Activated CD4-positive, alpha-beta T cell treated with anti-CD3 and anti-CD28 coated beads for 36 hours (primary cell): ENCODE results near the gene ADGRV1. TPM values are rescaled to one million over a fixed set of nuclear protein-coding genes. Genes with fewer than 3 reads are reported as not detected.
A peak's percentile ranks its signal among the peaks of the same experiment; 100 is the strongest.
"Not testable (repeated sequence)": the region's sequence is repeated elsewhere in the genome, so short reads cannot be mapped to it uniquely, and the experiment has no call there.

Source experiments
- ATAC-seq: fragments of 200-7000 bp; cut with Tn5 transposase; one replicate; pipeline ENCODE4 v1.10.0; 2021; ENCODE audit warnings: mild to moderate bottlenecking, moderate library complexity
- CTCF ChIA-PET: fragments of 350-600 bp; sonication (Branson Sonifier 250); formaldehyde crosslinking; loops from one replicate; lab custom pipeline; 2021; ENCODE audit warnings: antibody characterized with exemption; lab: Charles Lee
- POLR2A ChIA-PET: fragments of 350-600 bp; sonication (Branson Sonifier 250); formaldehyde crosslinking; loops from one replicate; lab custom pipeline; 2021; ENCODE audit warnings: antibody characterized with exemption, inconsistent platforms; lab: Charles Lee
- DNase-seq: peaks from one replicate; pipeline ENCODE4 v3.0.0-alpha.2; 2020
- H3K27ac Mint-ChIP-seq: one replicate; pipeline ENCODE4 v1.8.0; 2021; ENCODE audit warnings: mixed read lengths
- H3K27me3 Mint-ChIP-seq: one replicate; pipeline ENCODE4 v1.8.0; 2021; ENCODE audit warnings: mixed read lengths
- H3K36me3 Mint-ChIP-seq: one replicate; pipeline ENCODE4 v1.8.0; 2021; ENCODE audit warnings: low read depth, mixed read lengths
- H3K4me1 Mint-ChIP-seq: one replicate; pipeline ENCODE4 v1.8.0; 2021; ENCODE audit warnings: mixed read lengths
- H3K4me3 Mint-ChIP-seq: one replicate; pipeline ENCODE4 v1.8.0; 2021; ENCODE audit warnings: mild to moderate bottlenecking, moderate library complexity, mixed read lengths
- H3K9me3 Mint-ChIP-seq: one replicate; pipeline ENCODE4 v1.8.0; 2021; ENCODE audit warnings: low read depth, mixed read lengths
- intact Hi-C, 2 experiments: fragments of 100-400 bp; cut with DNase I in 1 of 2; cut with micrococcal nuclease in 1 of 2; formaldehyde crosslinking; loops; one replicate each; pipeline versions ENCODE4 v1.14.2 to v1.15.1; 2022 to 2024; cut with DNase I, micrococcal nuclease
- total RNA-seq, 2 experiments: library from RNA; stranded (reverse); gene quantifications; one replicate each; pipeline ENCODE4 v1.2.3, GENCODE V29; 2021

The ADGRV1 gene
- total RNA-seq, 2 experiments from 2014 or later, result 0.02 to 0.12 TPM

GRCh38 chr5:90916947-90917800 lies 358.6 kb downstream of the ADGRV1 start:
- DNase-seq, result no peak
- Mint-ChIP-seq H3K27ac (no peak overlapping the region), H3K4me1 (no peaks in the 10 kb centered on the region), H3K9me3 (no peaks in the 10 kb centered on the region), H3K4me3 (no peak overlapping the region), H3K36me3 (no peaks in the 10 kb centered on the region), H3K27me3 (peaks cover 4% of the 10 kb centered on the region)
- intact Hi-C loops, result no loop called here
- ATAC-seq, result no peak
- ChIA-PET CTCF (interaction anchor here (0.6 to 2.5 kb wide), 4 partner anchors 15 to 502 kb away, joined by 3 to 12 read pairs (median 3); no protein-coding TSS in a partner anchor), POLR2A (no interaction called here)

GRCh38 chr5:90917928-90918668 lies 359.5 kb downstream of the ADGRV1 start:
- ATAC-seq (no peak), DNase-seq (no peak)
- Mint-ChIP-seq H3K9me3 (no peaks in the 10 kb centered on the region), H3K27me3 (peaks cover 2% of the 10 kb centered on the region), H3K4me3 (no peak overlapping the region), H3K27ac (no peak overlapping the region), H3K4me1 (no peaks in the 10 kb centered on the region), H3K36me3 (no peaks in the 10 kb centered on the region)
- intact Hi-C loops, result no loop called here
- ChIA-PET POLR2A (no interaction called here), CTCF (interaction anchor here (0.9 to 2.5 kb wide), 4 partner anchors 14 to 502 kb away, joined by 3 to 12 read pairs (median 3); no protein-coding TSS in a partner anchor)

- CTCF ChIA-PET, result no interaction called here
- H3K36me3 Mint-ChIP-seq, result no peaks in the 10 kb centered on the region
Observed at GRCh38 chr5:90921418-90921973, 362.9 kb downstream of the ADGRV1 start.

GRCh38 chr5:90924222-90924621 lies 365.6 kb downstream of the ADGRV1 start:
- CTCF ChIA-PET, intact Hi-C loops, H3K4me3 Mint-ChIP-seq, H3K27ac Mint-ChIP-seq, DNase-seq, H3K9me3 Mint-ChIP-seq, ATAC-seq, H3K4me1 Mint-ChIP-seq, H3K27me3 Mint-ChIP-seq, H3K36me3 Mint-ChIP-seq, POLR2A ChIA-PET: not testable (repeated sequence)

More at GRCh38 chr5:90921418-90921973, 362.9 kb downstream of the ADGRV1 start:
- intact Hi-C loops, result no loop called here
- POLR2A ChIA-PET, result no interaction called here
- peaks cover 2% of the 10 kb centered on the region for H3K27me3 Mint-ChIP-seq
- H3K4me3 Mint-ChIP-seq, result no peak overlapping the region
- no peaks in the 10 kb centered on the region for H3K9me3 Mint-ChIP-seq
- DNase-seq (no peak), ATAC-seq (no peak)
- H3K4me1 Mint-ChIP-seq, result no peaks in the 10 kb centered on the region
- H3K27ac Mint-ChIP-seq, result no peak overlapping the region

- not testable (repeated sequence) for H3K4me1 Mint-ChIP-seq
Observed at GRCh38 chr5:90929013-90929839, 370.6 kb downstream of the ADGRV1 start.

GRCh38 chr5:90930062-90930461 lies 371.5 kb downstream of the ADGRV1 start:
- CTCF ChIA-PET, result no interaction called here
- peaks cover 2% of the 10 kb centered on the region for H3K4me1 Mint-ChIP-seq
- no peak overlapping the region for H3K4me3 Mint-ChIP-seq
- H3K27me3 Mint-ChIP-seq, result peaks cover 3% of the 10 kb centered on the region
- intact Hi-C loops, result loop anchor here in 1 of 2 experiments (5.0 to 10.0 kb wide), 2 partner anchors 175 to 297 kb away; no protein-coding TSS in a partner anchor
- DNase-seq (no peak), ATAC-seq (no peak)
- POLR2A ChIA-PET, result no interaction called here
- no peaks in the 10 kb centered on the region for H3K9me3 Mint-ChIP-seq
- no peak overlapping the region for H3K27ac Mint-ChIP-seq
- H3K36me3 Mint-ChIP-seq, result no peaks in the 10 kb centered on the region

More at GRCh38 chr5:90929013-90929839, 370.6 kb downstream of the ADGRV1 start:
- H3K4me3 Mint-ChIP-seq, H3K36me3 Mint-ChIP-seq, intact Hi-C loops, H3K27me3 Mint-ChIP-seq, DNase-seq, H3K27ac Mint-ChIP-seq, ATAC-seq, H3K9me3 Mint-ChIP-seq, CTCF ChIA-PET, POLR2A ChIA-PET: not testable (repeated sequence)

- no peaks in the 10 kb centered on the region for H3K9me3 Mint-ChIP-seq
- ChIA-PET POLR2A (no interaction called here), CTCF (interaction anchor here (0.6 to 3.3 kb wide), 14 partner anchors 10 to 488 kb away, joined by 3 to 62 read pairs (median 6); partner anchors contain the start of gene ARRDC3)
- H3K4me1 Mint-ChIP-seq, result peaks cover 2% of the 10 kb centered on the region
- ATAC-seq (no peak), DNase-seq (no peak)
- no peaks in the 10 kb centered on the region for H3K36me3 Mint-ChIP-seq
- H3K27me3 Mint-ChIP-seq, result peaks cover 3% of the 10 kb centered on the region
- H3K27ac Mint-ChIP-seq, result no peak overlapping the region
- intact Hi-C loops, result loop anchor here in 1 of 2 experiments (5.0 to 10.0 kb wide), 2 partner anchors 174 to 296 kb away; no protein-coding TSS in a partner anchor
- H3K4me3 Mint-ChIP-seq, result no peak overlapping the region
Observed at GRCh38 chr5:90930756-90931431, 372.3 kb downstream of the ADGRV1 start.

- Mint-ChIP-seq H3K27ac (no peak overlapping the region), H3K9me3 (no peaks in the 10 kb centered on the region), H3K27me3 (peaks cover 3% of the 10 kb centered on the region), H3K4me1 (peaks cover 2% of the 10 kb centered on the region), H3K36me3 (no peaks in the 10 kb centered on the region), H3K4me3 (no peak overlapping the region)
- ChIA-PET POLR2A (no interaction called here), CTCF (interaction anchor here (0.6 to 3.3 kb wide), 34 partner anchors 9 to 562 kb away, joined by 3 to 62 read pairs (median 3); partner anchors contain the start of gene ARRDC3)
- ATAC-seq, result peak; percentile 71
- intact Hi-C loops, result loop anchor here (1.0 to 10.0 kb wide), 9 partner anchors 65 to 487 kb away; no protein-coding TSS in a partner anchor
- peak; percentile 52 for DNase-seq
Observed at GRCh38 chr5:90932052-90932699, 373.6 kb downstream of the ADGRV1 start.

- DNase-seq (no peak), ATAC-seq (no peak)
- intact Hi-C loops, result loop anchor here (2.0 to 10.0 kb wide), 7 partner anchors 66 to 486 kb away; no protein-coding TSS in a partner anchor
- POLR2A ChIA-PET, result no interaction called here
- Mint-ChIP-seq H3K27ac (no peak overlapping the region), H3K36me3 (no peaks in the 10 kb centered on the region), H3K4me3 (no peak overlapping the region), H3K4me1 (peaks cover 2% of the 10 kb centered on the region), H3K9me3 (no peaks in the 10 kb centered on the region), H3K27me3 (peaks cover 3% of the 10 kb centered on the region)
- CTCF ChIA-PET, result interaction anchor here (0.7 to 3.3 kb wide), 8 partner anchors 10 to 486 kb away, joined by 3 to 62 read pairs (median 6); partner anchors contain the start of gene ARRDC3
Observed at GRCh38 chr5:90933298-90933697, 374.7 kb downstream of the ADGRV1 start.
